NCI-H2196 treated with DMSO at 0.1 percent for 48 hours (cell line): ENCODE data around the gene ETFB.

Experiments
- DNase-seq: peaks from one replicate; lab custom pipeline; 2025; ENCODE audit not compliant: unreplicated experiment; lab: John Stamatoyannopoulos, UW

ETFB gene

GRCh38 chr19:51329411-51329810, 36.8 kb downstream of the ETFB start:
- DNase-seq, result no peak

- no peak for DNase-seq
Observed at GRCh38 chr19:51327066-51328001, 38.9 kb downstream of the ETFB start.

- no peak for DNase-seq
Observed at GRCh38 chr19:51326216-51327065, 39.7 kb downstream of the ETFB start.

- no peak for DNase-seq
Observed at GRCh38 chr19:51325161-51325976, 40.8 kb downstream of the ETFB start.

- DNase-seq, result no peak
Observed at GRCh38 chr19:51324167-51324481, 42.1 kb downstream of the ETFB start.

- no peak for DNase-seq
Observed at GRCh38 chr19:51323481-51324166, 42.6 kb downstream of the ETFB start.

- DNase-seq, result no peak
Observed at GRCh38 chr19:51321799-51322198, 44.4 kb downstream of the ETFB start.

- no peak for DNase-seq
Observed at GRCh38 chr19:51320280-51320657, 45.9 kb downstream of the ETFB start.

GRCh38 chr19:51319649-51320279, 46.4 kb downstream of the ETFB start:
- DNase-seq, result no peak

- DNase-seq, result no peak
Observed at GRCh38 chr19:51318687-51319648, 47.2 kb downstream of the ETFB start.

- DNase-seq, result no peak
Observed at GRCh38 chr19:51317968-51318367, 48.2 kb downstream of the ETFB start.

- DNase-seq, result no peak
Observed at GRCh38 chr19:51317376-51317775, 48.8 kb downstream of the ETFB start.

GRCh38 chr19:51316688-51317087, 49.5 kb downstream of the ETFB start:
- DNase-seq, result no peak

GRCh38 chr19:51311351-51312257, 54.6 kb downstream of the ETFB start, which contains the start of gene IGLON5:
TSS of gene IGLON5 (plus strand) at chr19:51311644. CDS start at chr19:51311848, 204 bp downstream.
- DNase-seq, result no peak

GRCh38 chr19:51305479-51305878, 60.7 kb downstream of the ETFB start:
- no peak for DNase-seq

- DNase-seq, result no peak
Observed at GRCh38 chr19:51301266-51301665, 64.9 kb downstream of the ETFB start.

GRCh38 chr19:51297406-51297805, 68.8 kb downstream of the ETFB start:
- DNase-seq, result no peak
